A549 (cell line): ENCODE measurements around the gene SLC7A10.

ENCODE experiments used
- CBX2 ChIP-seq: fragments of 200-600 bp; sonication (generic); IDR thresholded peaks from 2 replicates; pipeline ENCODE4 v1.6.1; 2016; ENCODE audit warnings: low read depth, mild to moderate bottlenecking, borderline replicate concordance
- CEBPB ChIP-seq, 2 experiments: fragments of >200 bp in 1 of 2; sonication (Bioruptor Twin) in 1 of 2; formaldehyde crosslinking in 1 of 2; IDR thresholded peaks; 2 replicates each; pipeline ENCODE4 v1.6.1; 2012 to 2016
- FOSL2 ChIP-seq, 2 experiments: fragments of 450-650 bp in 1 of 2; fragments of >200 bp in 1 of 2; sonication (Bioruptor Twin) in 1 of 2; formaldehyde crosslinking; IDR thresholded peaks; 2 replicates each; pipeline versions ENCODE4 v1.5.0 to v1.6.1; 2016 to 2020; ENCODE audit warnings: mild to moderate bottlenecking in 1 of 2, moderate library complexity in 1 of 2
- POLR2A ChIP-seq: IDR thresholded peaks from 2 replicates; pipeline ENCODE4 v1.6.1; 2012; ENCODE audit warnings: mild to moderate bottlenecking, low read length
- RAD21 ChIP-seq, 2 experiments: fragments of >200 bp in 1 of 2; sonication (Bioruptor Twin) in 1 of 2; formaldehyde crosslinking in 1 of 2; IDR thresholded peaks in 1 of 2; conservative IDR thresholded peaks in 1 of 2; 2 replicates in 1 of 2; 3 replicates in 1 of 2; pipeline ENCODE4 v1.6.1; 2012 to 2018; ENCODE audit warnings: inconsistent platforms in 1 of 2
- RFX5 ChIP-seq: fragments of 450-650 bp; IDR thresholded peaks from 2 replicates; pipeline ENCODE4 v1.7.1; 2014; ENCODE audit warnings: antibody characterized with exemption, mild to moderate bottlenecking, moderate library complexity
- SMC3 ChIP-seq: fragments of >200 bp; sonication (Bioruptor Twin); formaldehyde crosslinking; IDR thresholded peaks from 3 replicates; pipeline ENCODE4 v1.6.1; 2018; ENCODE audit warnings: inconsistent platforms
- TF ChIP-seq, protein P1 (sequence below): IDR thresholded peaks from 2 replicates; pipeline ENCODE4 v1.6.1; 2012
- TF ChIP-seq, protein P2 (sequence below): fragments of >200 bp; sonication (Bioruptor Twin); formaldehyde crosslinking; IDR thresholded peaks from 3 replicates; pipeline ENCODE4 v1.5.1; 2016

DNA sequence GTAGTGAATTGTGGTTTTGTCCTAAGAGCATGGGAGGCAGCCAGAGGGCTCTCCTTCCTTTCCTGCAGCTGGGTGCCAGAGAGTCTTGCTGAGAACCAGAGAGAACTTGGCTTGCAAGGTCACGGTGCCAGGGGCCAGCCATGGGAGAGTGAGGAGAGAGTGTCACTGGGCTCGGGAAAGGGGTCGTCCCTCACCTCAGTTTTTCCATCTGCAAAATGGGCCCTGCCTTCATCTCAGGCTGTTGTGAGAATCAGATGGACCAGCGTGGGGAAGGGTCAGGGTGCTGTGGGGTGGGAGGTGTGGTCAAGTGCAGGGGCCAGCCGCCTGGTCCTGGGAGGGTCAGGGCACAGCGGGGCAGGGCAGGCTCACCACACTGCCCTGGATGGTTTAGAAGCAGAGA, 24.2 kb downstream of the SLC7A10 start:
- TF ChIP-seq CEBPB (IDR thresholded peaks at IDR 0.05): no peak
- TF ChIP-seq, protein P1, sequence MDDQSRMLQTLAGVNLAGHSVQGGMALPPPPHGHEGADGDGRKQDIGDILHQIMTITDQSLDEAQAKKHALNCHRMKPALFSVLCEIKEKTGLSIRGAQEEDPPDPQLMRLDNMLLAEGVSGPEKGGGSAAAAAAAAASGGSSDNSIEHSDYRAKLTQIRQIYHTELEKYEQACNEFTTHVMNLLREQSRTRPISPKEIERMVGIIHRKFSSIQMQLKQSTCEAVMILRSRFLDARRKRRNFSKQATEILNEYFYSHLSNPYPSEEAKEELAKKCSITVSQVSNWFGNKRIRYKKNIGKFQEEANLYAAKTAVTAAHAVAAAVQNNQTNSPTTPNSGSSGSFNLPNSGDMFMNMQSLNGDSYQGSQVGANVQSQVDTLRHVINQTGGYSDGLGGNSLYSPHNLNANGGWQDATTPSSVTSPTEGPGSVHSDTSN: no peak
- TF ChIP-seq, protein P2, sequence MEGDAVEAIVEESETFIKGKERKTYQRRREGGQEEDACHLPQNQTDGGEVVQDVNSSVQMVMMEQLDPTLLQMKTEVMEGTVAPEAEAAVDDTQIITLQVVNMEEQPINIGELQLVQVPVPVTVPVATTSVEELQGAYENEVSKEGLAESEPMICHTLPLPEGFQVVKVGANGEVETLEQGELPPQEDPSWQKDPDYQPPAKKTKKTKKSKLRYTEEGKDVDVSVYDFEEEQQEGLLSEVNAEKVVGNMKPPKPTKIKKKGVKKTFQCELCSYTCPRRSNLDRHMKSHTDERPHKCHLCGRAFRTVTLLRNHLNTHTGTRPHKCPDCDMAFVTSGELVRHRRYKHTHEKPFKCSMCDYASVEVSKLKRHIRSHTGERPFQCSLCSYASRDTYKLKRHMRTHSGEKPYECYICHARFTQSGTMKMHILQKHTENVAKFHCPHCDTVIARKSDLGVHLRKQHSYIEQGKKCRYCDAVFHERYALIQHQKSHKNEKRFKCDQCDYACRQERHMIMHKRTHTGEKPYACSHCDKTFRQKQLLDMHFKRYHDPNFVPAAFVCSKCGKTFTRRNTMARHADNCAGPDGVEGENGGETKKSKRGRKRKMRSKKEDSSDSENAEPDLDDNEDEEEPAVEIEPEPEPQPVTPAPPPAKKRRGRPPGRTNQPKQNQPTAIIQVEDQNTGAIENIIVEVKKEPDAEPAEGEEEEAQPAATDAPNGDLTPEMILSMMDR: no peak
- no peak for TF ChIP-seq CBX2
- TF ChIP-seq FOSL2 (IDR thresholded peaks at IDR 0.05): no peak
- no peak for TF ChIP-seq FOSL2 (CRISPR knock-in tag; IDR thresholded peaks at IDR 0.05)
- TF ChIP-seq SMC3: no peak
- TF ChIP-seq POLR2A: no peak
- no peak for TF ChIP-seq RFX5
- no peak for TF ChIP-seq RAD21 (conservative IDR thresholded peaks at IDR 0.05 in 1 of 2, IDR thresholded peaks at IDR 0.05 in 1 of 2)
